Glutamatergic neuron (in vitro differentiated cells): ENCODE results near the gene BDNF. TPM values are rescaled to one million over a fixed set of nuclear protein-coding genes. Genes with fewer than 3 reads are reported as not detected.

Source experiments
- DNase-seq: peaks from one replicate; pipeline ENCODE4 v3.0.0; 2022
- H3K27ac Mint-ChIP-seq: one replicate; pipeline ENCODE4 v1.8.0; 2020; ENCODE audit warnings: mild to moderate bottlenecking, mixed read lengths, inconsistent platforms; ENCODE audit not compliant: unreplicated experiment
- H3K27me3 Mint-ChIP-seq: one replicate; pipeline ENCODE4 v1.8.0; 2020; ENCODE audit warnings: mild to moderate bottlenecking, moderate library complexity, mixed read lengths, inconsistent platforms; ENCODE audit not compliant: unreplicated experiment
- H3K36me3 Mint-ChIP-seq: one replicate; pipeline ENCODE4 v1.8.0; 2020; ENCODE audit warnings: mild to moderate bottlenecking, mixed read lengths, inconsistent platforms; ENCODE audit not compliant: unreplicated experiment
- H3K4me1 Mint-ChIP-seq: one replicate; pipeline ENCODE4 v1.8.0; 2020; ENCODE audit warnings: mild to moderate bottlenecking, low read depth, mixed read lengths, inconsistent platforms; ENCODE audit not compliant: unreplicated experiment
- H3K4me3 Mint-ChIP-seq: one replicate; pipeline ENCODE4 v1.8.0; 2020; ENCODE audit warnings: mild to moderate bottlenecking, mixed read lengths, inconsistent platforms; ENCODE audit not compliant: unreplicated experiment
- H3K9me3 Mint-ChIP-seq: one replicate; pipeline ENCODE4 v1.8.0; 2020; ENCODE audit warnings: mild to moderate bottlenecking, moderate library complexity, mixed read lengths, inconsistent platforms; ENCODE audit not compliant: unreplicated experiment
- CTCF ChIP-seq: fragments of 200-600 bp; sonication (generic); IDR thresholded peaks from one replicate; pipeline ENCODE4 v1.5.0; 2021; ENCODE audit not compliant: partially characterized antibody, unreplicated experiment
- total RNA-seq: library from RNA; stranded (reverse); fragmentation: NEBNext Ultra II Directional; extraction: Animal tissue kit (Norgen Biotek cat#: 25700); gene quantifications from one replicate; pipeline ENCODE4 v1.2.1, GENCODE V29; 2021; ENCODE audit not compliant: unreplicated experiment

The BDNF gene
- total RNA-seq, 1 donor from 2014 or later, result 0.42 TPM

- Mint-ChIP-seq H3K36me3 (no peaks in the 10 kb centered on the region), H3K9me3 (no peaks in the 10 kb centered on the region), H3K4me3 (no peak overlapping the region), H3K27ac (no peak overlapping the region), H3K4me1 (peaks cover 11% of the 10 kb centered on the region), H3K27me3 (peaks cover 2% of the 10 kb centered on the region)
- no peak for TF ChIP-seq CTCF
- no peak for DNase-seq
These were observed 81.1 kb downstream of the BDNF start for GRCh38 chr11:27619039-27619574.

- Mint-ChIP-seq H3K4me3 (no peak overlapping the region), H3K9me3 (no peaks in the 10 kb centered on the region), H3K27ac (no peak overlapping the region), H3K27me3 (peaks cover 2% of the 10 kb centered on the region), H3K4me1 (peaks cover 11% of the 10 kb centered on the region), H3K36me3 (no peaks in the 10 kb centered on the region)
- no peak for TF ChIP-seq CTCF
- no peak for DNase-seq
These were observed 81.9 kb downstream of the BDNF start for GRCh38 chr11:27618281-27618915.

- no peak overlapping the region for H3K27ac Mint-ChIP-seq
- DNase-seq, result no peak
- H3K27me3 Mint-ChIP-seq, result peaks cover 2% of the 10 kb centered on the region
- H3K4me1 Mint-ChIP-seq, result peaks cover 6% of the 10 kb centered on the region
- H3K36me3 Mint-ChIP-seq, result no peaks in the 10 kb centered on the region
- H3K9me3 Mint-ChIP-seq, result no peaks in the 10 kb centered on the region
- H3K4me3 Mint-ChIP-seq, result no peak overlapping the region
- TF ChIP-seq CTCF, result no peak
These were observed 83.5 kb downstream of the BDNF start for GRCh38 chr11:27616711-27617110.

GRCh38 chr11:27615833-27616232 lies 84.4 kb downstream of the BDNF start:
- Mint-ChIP-seq H3K36me3 (no peaks in the 10 kb centered on the region), H3K4me1 (no peaks in the 10 kb centered on the region)

More at GRCh38 chr11:27615833-27616232, 84.4 kb downstream of the BDNF start:
- Mint-ChIP-seq H3K27ac (no peak overlapping the region), H3K9me3 (no peaks in the 10 kb centered on the region), H3K27me3 (peaks cover 2% of the 10 kb centered on the region), H3K4me3 (no peak overlapping the region)
- no peak for TF ChIP-seq CTCF
- DNase-seq, result no peak
